H1 (cell line): ENCODE data around the gene ARHGEF3. TPM values are rescaled to one million over a fixed set of nuclear protein-coding genes. Genes with fewer than 3 reads are reported as not detected.

Source experiments
- CHD7 ChIP-seq: fragments of 300-600 bp; sonication (generic); IDR thresholded peaks from 2 replicates; pipeline ENCODE4 v1.7.1; 2012; ENCODE audit warnings: low read length, moderate library complexity, mild to moderate bottlenecking, inconsistent platforms; ENCODE audit not compliant: insufficient replicate concordance
- polyA plus RNA-seq, 7 experiments: library from polyadenylated mRNA; depleted of rRNA in 3 of 7; stranded (reverse) in 5 of 7; unstranded in 2 of 7; fragments of >200 nt in 5 of 7; fragments of 200-250 nt in 2 of 7; gene quantifications; 1 replicate in 5 of 7; 2 replicates in 1 of 7; 4 replicates in 1 of 7; pipeline versions ENCODE4 v1.2.1 to v1.2.3, GENCODE V29; 2011 to 2013; ENCODE audit warnings: missing spikeins in 2 of 7, mixed read lengths in 2 of 7
- total RNA-seq: library from RNA; stranded (reverse); fragmentation: NEBNext Ultra II Directional; extraction: Animal tissue kit (Norgen Biotek cat#: 25700); gene quantifications from 2 replicates; pipeline ENCODE4 v1.2.1, GENCODE V29; 2021

ARHGEF3 gene
- total and polyA plus RNA-seq, 2 of the 8 experiments (the other 6 are each of a cell fraction or from before 2014, with no cell fraction given) = 2.8 to 6.0 TPM

- no peak for TF ChIP-seq CHD7
These were observed 95.1 kb downstream of the ARHGEF3 start (continued) for GRCh38 chr3:56706629-56707028.
